Gastrocnemius medialis (tissue), 4 donors: ENCODE measurements around the gene KRT4. TPM values are rescaled to one million over a fixed set of nuclear protein-coding genes. Genes with fewer than 3 reads are reported as not detected.

Experiments used
- ATAC-seq, 2 donors: fragments of 150-250 bp; one replicate each; pipeline ENCODE4 v1.9.1; 2016
- DNase-seq, 2 donors: peaks; one replicate each; pipeline ENCODE4 v3.0.0-alpha.2; 2019
- H3K27ac ChIP-seq, 4 donors: fragments of 200-600 bp; sonication (generic); 1 replicate in 1 of 4; 2 replicates in 3 of 4; pipeline ENCODE4 v1.5.1; 2016 to 2018; ENCODE audit warnings: mild to moderate bottlenecking in 2 of 4, moderate library complexity in 1 of 4
- H3K27me3 ChIP-seq, 3 donors: fragments of 200-600 bp; sonication (generic) in 2 of 3; 1 replicate in 1 of 3; 2 replicates in 2 of 3; pipeline versions ENCODE4 v1.5.1 to v1.6.0; 2016 to 2019; ENCODE audit warnings: mild to moderate bottlenecking in 1 of 3, moderate library complexity in 1 of 3
- H3K36me3 ChIP-seq, 2 donors: fragments of 200-600 bp; sonication (generic) in 1 of 2; one replicate each; pipeline ENCODE4 v1.5.1; 2017 to 2018
- H3K4me1 ChIP-seq, 2 donors: fragments of 200-600 bp; sonication (generic) in 1 of 2; one replicate each; pipeline ENCODE4 v1.5.1; 2016 to 2017; ENCODE audit warnings: mild to moderate bottlenecking in 2 of 2
- H3K4me3 ChIP-seq, 4 donors: fragments of 200-600 bp; sonication (generic) in 3 of 4; 1 replicate in 1 of 4; 2 replicates in 3 of 4; pipeline ENCODE4 v1.5.1; 2016 to 2019; ENCODE audit warnings: mild to moderate bottlenecking in 2 of 4
- H3K9me3 ChIP-seq, 3 donors: fragments of 200-600 bp; sonication (generic) in 2 of 3; 1 replicate in 1 of 3; 2 replicates in 2 of 3; pipeline ENCODE4 v1.5.1; 2016 to 2019
- POLR2A ChIP-seq, 2 donors: fragments of 450-650 bp; IDR thresholded peaks; one replicate each; pipeline ENCODE4 v1.6.1; 2017; ENCODE audit warnings: antibody characterized with exemption in 2 of 2, mild to moderate bottlenecking in 2 of 2, moderate library complexity in 2 of 2
- in situ Hi-C, 4 donors: fragments of 200-750 bp; cut with MboI; loops; one replicate each; pipeline versions ENCODE4 v1.15.0 to v1.8.0; 2017; ENCODE audit warnings: low sequenced_read_pairs in 4 of 4
- intact Hi-C: fragments of 100-400 bp; cut with DNase I; formaldehyde crosslinking; loops from one replicate; pipeline ENCODE4 v1.15.1; 2023; ENCODE audit warnings: low total_unique reads
- total RNA-seq, 4 donors: library from RNA; depleted of rRNA; stranded (reverse); fragments of >200 nt; gene quantifications; one replicate each; pipeline versions ENCODE4 v1.1.0 to v1.2.3, GENCODE V29; 2016
- TF ChIP-seq, protein P1 (sequence below), 5 experiments: fragments of 450-650 bp in 3 of 5; fragments of 200-600 bp in 2 of 5; sonication (generic) in 2 of 5; IDR thresholded peaks in 4 of 5; conservative IDR thresholded peaks in 1 of 5; 1 replicate in 4 of 5; 2 replicates in 1 of 5; pipeline ENCODE4 v1.5.1; 2016 to 2019; ENCODE audit warnings: antibody characterized with exemption in 5 of 5, mild to moderate bottlenecking in 3 of 5, moderate library complexity in 3 of 5

The KRT4 gene
- total RNA-seq, 4 donors from 2014 or later, result not detected

GRCh38 chr12:52820521-52820920 lies 6.6 kb upstream of the KRT4 start:
- in situ Hi-C loops, result no loop called here
- TF ChIP-seq, protein P1, sequence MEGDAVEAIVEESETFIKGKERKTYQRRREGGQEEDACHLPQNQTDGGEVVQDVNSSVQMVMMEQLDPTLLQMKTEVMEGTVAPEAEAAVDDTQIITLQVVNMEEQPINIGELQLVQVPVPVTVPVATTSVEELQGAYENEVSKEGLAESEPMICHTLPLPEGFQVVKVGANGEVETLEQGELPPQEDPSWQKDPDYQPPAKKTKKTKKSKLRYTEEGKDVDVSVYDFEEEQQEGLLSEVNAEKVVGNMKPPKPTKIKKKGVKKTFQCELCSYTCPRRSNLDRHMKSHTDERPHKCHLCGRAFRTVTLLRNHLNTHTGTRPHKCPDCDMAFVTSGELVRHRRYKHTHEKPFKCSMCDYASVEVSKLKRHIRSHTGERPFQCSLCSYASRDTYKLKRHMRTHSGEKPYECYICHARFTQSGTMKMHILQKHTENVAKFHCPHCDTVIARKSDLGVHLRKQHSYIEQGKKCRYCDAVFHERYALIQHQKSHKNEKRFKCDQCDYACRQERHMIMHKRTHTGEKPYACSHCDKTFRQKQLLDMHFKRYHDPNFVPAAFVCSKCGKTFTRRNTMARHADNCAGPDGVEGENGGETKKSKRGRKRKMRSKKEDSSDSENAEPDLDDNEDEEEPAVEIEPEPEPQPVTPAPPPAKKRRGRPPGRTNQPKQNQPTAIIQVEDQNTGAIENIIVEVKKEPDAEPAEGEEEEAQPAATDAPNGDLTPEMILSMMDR (IDR thresholded peaks at IDR 0.05 in 4 of 5, conservative IDR thresholded peaks at IDR 0.05 in 1 of 5), result no peak
- no peak for TF ChIP-seq POLR2A (IDR thresholded peaks at IDR 0.05)
- Histone ChIP-seq H3K4me1 (no peaks in the 10 kb centered on the region), H3K27me3 (peaks cover 0 to 21% (median 6%) of the 10 kb centered on the region in 3 donors), H3K9me3 (no peaks in the 10 kb centered on the region), H3K36me3 (no peaks in the 10 kb centered on the region), H3K4me3 (no peak overlapping the region), H3K27ac (no peak overlapping the region)
- no peak for DNase-seq
- intact Hi-C loops, result no loop called here
- no peak for ATAC-seq

GRCh38 chr12:52819731-52820510 lies 6.0 kb upstream of the KRT4 start:
- TF ChIP-seq POLR2A (IDR thresholded peaks at IDR 0.05), result no peak
- TF ChIP-seq, protein P1 (IDR thresholded peaks at IDR 0.05 in 4 of 5, conservative IDR thresholded peaks at IDR 0.05 in 1 of 5), result no peak
- in situ Hi-C loops, result no loop called here
- Histone ChIP-seq H3K4me1 (no peaks in the 10 kb centered on the region), H3K36me3 (no peaks in the 10 kb centered on the region), H3K4me3 (no peak overlapping the region), H3K9me3 (no peaks in the 10 kb centered on the region), H3K27ac (no peak overlapping the region), H3K27me3 (peaks cover 0 to 21% (median 6%) of the 10 kb centered on the region in 3 donors)
- ATAC-seq (no peak), DNase-seq (no peak)
- intact Hi-C loops, result no loop called here

- in situ Hi-C loops, result no loop called here
- Histone ChIP-seq H3K4me1 (no peaks in the 10 kb centered on the region), H3K9me3 (no peaks in the 10 kb centered on the region), H3K36me3 (no peaks in the 10 kb centered on the region), H3K27me3 (peaks cover 0 to 21% (median 6%) of the 10 kb centered on the region in 3 donors), H3K27ac (no peak overlapping the region), H3K4me3 (no peak overlapping the region)
- intact Hi-C loops, result no loop called here
- TF ChIP-seq, protein P1 (IDR thresholded peaks at IDR 0.05 in 4 of 5, conservative IDR thresholded peaks at IDR 0.05 in 1 of 5), result no peak
- TF ChIP-seq POLR2A (IDR thresholded peaks at IDR 0.05), result no peak
- ATAC-seq (no peak), DNase-seq (no peak)
Observed at GRCh38 chr12:52818887-52819420, 5.0 kb upstream of the KRT4 start.

DNA sequence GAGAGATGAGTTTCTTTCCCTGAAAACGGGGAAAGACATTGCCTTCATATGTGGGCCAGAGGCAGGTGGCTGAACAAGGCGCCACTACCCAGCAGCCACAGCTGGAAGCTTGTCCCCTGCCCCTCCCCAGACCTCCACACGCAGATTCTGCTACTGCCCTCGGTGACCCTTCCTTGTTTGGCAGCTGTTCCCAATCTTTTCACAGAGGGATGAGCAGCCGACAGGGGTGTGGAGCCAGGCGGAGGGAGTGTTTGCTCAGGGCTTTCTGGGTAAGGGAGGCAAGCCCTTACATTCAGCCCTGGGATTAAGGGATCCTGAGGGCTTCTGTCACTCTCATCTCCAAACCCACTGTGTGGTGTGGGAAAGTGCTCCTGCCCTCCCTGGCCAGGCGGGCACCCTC lies 4.5 kb upstream of the KRT4 start:
- in situ Hi-C loops, result no loop called here
- intact Hi-C loops, result no loop called here
- Histone ChIP-seq H3K4me1 (no peaks in the 10 kb centered on the region), H3K27ac (no peak overlapping the region), H3K27me3 (peaks cover 0 to 21% (median 6%) of the 10 kb centered on the region in 3 donors), H3K36me3 (no peaks in the 10 kb centered on the region), H3K4me3 (no peak overlapping the region), H3K9me3 (no peaks in the 10 kb centered on the region)
- ATAC-seq (no peak), DNase-seq (no peak)
- no peak for TF ChIP-seq POLR2A (IDR thresholded peaks at IDR 0.05)
- TF ChIP-seq, protein P1 (IDR thresholded peaks at IDR 0.05 in 4 of 5, conservative IDR thresholded peaks at IDR 0.05 in 1 of 5), result no peak
